Activated CD4-positive, alpha-beta T cell treated with anti-CD3 and anti-CD28 coated beads for 36 hours (primary cell): Measurements from ENCODE around the gene PCDHGA1. TPM values are rescaled to one million over a fixed set of nuclear protein-coding genes. Genes with fewer than 3 reads are reported as not detected.
"Not testable (repeated sequence)": the region's sequence is repeated elsewhere in the genome, so short reads cannot be mapped to it uniquely, and the experiment has no call there.

Source experiments
- ATAC-seq: fragments of 200-7000 bp; cut with Tn5 transposase; one replicate; pipeline ENCODE4 v1.10.0; 2021; ENCODE audit warnings: mild to moderate bottlenecking, moderate library complexity
- CTCF ChIA-PET: fragments of 350-600 bp; sonication (Branson Sonifier 250); formaldehyde crosslinking; loops from one replicate; lab custom pipeline; 2021; ENCODE audit warnings: antibody characterized with exemption; lab: Charles Lee
- POLR2A ChIA-PET: fragments of 350-600 bp; sonication (Branson Sonifier 250); formaldehyde crosslinking; loops from one replicate; lab custom pipeline; 2021; ENCODE audit warnings: antibody characterized with exemption, inconsistent platforms; lab: Charles Lee
- DNase-seq: peaks from one replicate; pipeline ENCODE4 v3.0.0-alpha.2; 2020
- H3K27ac Mint-ChIP-seq: one replicate; pipeline ENCODE4 v1.8.0; 2021; ENCODE audit warnings: mixed read lengths
- H3K27me3 Mint-ChIP-seq: one replicate; pipeline ENCODE4 v1.8.0; 2021; ENCODE audit warnings: mixed read lengths
- H3K36me3 Mint-ChIP-seq: one replicate; pipeline ENCODE4 v1.8.0; 2021; ENCODE audit warnings: low read depth, mixed read lengths
- H3K4me1 Mint-ChIP-seq: one replicate; pipeline ENCODE4 v1.8.0; 2021; ENCODE audit warnings: mixed read lengths
- H3K4me3 Mint-ChIP-seq: one replicate; pipeline ENCODE4 v1.8.0; 2021; ENCODE audit warnings: mild to moderate bottlenecking, moderate library complexity, mixed read lengths
- H3K9me3 Mint-ChIP-seq: one replicate; pipeline ENCODE4 v1.8.0; 2021; ENCODE audit warnings: low read depth, mixed read lengths
- intact Hi-C, 2 experiments: fragments of 100-400 bp; cut with DNase I in 1 of 2; cut with micrococcal nuclease in 1 of 2; formaldehyde crosslinking; loops; one replicate each; pipeline versions ENCODE4 v1.14.2 to v1.15.1; 2022 to 2024; cut with DNase I, micrococcal nuclease
- total RNA-seq, 2 experiments: library from RNA; stranded (reverse); gene quantifications; one replicate each; pipeline ENCODE4 v1.2.3, GENCODE V29; 2021

Gene PCDHGA1
- total RNA-seq, 2 experiments from 2014 or later, result 0.05 TPM; not detected in 1

DNA sequence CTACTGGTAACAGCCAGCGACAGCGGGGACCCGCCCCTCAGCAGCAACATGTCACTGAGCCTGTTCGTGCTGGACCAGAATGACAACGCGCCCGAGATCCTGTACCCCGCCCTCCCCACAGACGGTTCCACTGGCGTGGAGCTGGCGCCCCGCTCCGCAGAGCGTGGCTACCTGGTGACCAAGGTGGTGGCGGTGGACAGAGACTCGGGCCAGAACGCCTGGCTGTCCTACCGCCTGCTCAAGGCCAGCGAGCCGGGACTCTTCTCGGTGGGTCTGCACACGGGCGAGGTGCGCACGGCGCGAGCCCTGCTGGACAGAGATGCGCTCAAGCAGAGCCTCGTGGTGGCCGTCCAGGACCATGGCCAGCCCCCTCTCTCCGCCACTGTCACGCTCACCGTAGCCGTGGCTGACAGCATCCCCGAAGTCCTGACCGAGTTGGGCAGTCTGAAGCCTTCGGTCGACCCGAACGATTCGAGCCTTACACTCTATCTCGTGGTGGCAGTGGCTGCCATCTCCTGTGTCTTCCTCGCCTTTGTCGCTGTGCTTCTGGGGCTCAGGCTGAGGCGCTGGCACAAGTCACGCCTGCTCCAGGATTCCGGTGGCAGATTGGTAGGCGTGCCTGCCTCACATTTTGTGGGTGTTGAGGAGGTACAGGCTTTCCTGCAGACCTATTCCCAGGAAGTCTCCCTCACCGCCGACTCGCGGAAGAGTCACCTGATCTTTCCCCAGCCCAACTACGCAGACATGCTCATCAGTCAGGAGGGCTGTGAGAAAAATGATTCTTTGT, 64.3 kb downstream of the PCDHGA1 start:
- POLR2A ChIA-PET, intact Hi-C loops, H3K4me1 Mint-ChIP-seq, H3K27ac Mint-ChIP-seq, H3K4me3 Mint-ChIP-seq, DNase-seq, ATAC-seq: not testable (repeated sequence)
- CTCF ChIA-PET, result interaction anchor here (1.2 to 1.5 kb wide), 2 partner anchors 163 to 169 kb away, joined by 3 to 5 read pairs; no protein-coding TSS in a partner anchor
- peaks cover 57% of the 10 kb centered on the region for H3K27me3 Mint-ChIP-seq
- H3K36me3 Mint-ChIP-seq, result peaks cover 28% of the 10 kb centered on the region
- peaks cover 27% of the 10 kb centered on the region for H3K9me3 Mint-ChIP-seq

DNA sequence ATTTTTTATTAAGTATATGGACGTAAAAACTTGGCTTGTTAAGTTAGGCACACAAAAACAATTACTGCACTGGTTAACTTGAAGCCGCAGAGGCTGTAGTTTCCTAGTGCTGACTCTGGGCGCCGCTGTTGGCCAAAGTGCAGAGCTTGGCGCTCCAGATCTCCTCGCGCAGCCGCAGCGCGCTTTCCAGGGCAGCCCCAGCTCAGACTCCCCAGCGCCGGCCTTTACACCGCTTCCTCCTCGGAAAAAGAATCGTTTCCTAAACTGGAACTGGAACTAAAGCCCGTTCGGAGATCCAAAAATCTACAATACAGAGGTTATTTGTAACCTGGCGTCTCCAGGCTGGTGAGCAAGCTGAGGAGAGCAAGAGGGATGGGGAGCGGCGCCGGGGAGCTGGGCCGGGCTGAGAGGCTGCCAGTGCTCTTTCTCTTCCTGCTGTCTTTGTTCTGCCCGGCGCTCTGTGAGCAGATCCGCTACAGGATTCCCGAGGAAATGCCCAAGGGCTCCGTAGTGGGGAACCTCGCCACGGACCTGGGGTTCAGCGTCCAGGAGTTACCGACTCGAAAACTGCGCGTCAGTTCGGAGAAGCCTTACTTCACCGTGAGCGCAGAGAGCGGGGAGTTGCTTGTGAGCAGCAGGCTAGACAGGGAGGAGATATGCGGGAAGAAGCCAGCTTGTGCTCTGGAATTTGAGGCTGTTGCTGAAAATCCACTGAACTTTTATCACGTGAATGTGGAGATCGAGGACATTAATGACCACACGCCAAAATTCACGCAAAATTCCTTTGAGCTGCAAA, 67.6 kb downstream of the PCDHGA1 start, which contains the start of gene PCDHGB5:
TSS of gene PCDHGB5 (plus strand) at position 192 of the 796 bp plus-strand sequence. CDS start at position 373, 181 bp downstream.
- H3K4me1 Mint-ChIP-seq, intact Hi-C loops, POLR2A ChIA-PET, H3K27ac Mint-ChIP-seq: not testable (repeated sequence)
- H3K4me3 Mint-ChIP-seq, result peak within 1 kb of the TSS; percentile 52
- peaks cover 17% of the 10 kb centered on the region for H3K9me3 Mint-ChIP-seq
- DNase-seq (peak; percentile 67), ATAC-seq (peak; percentile 84)
- H3K36me3 Mint-ChIP-seq, result peaks cover 25% of the 10 kb centered on the region
- peaks cover 53% of the 10 kb centered on the region for H3K27me3 Mint-ChIP-seq
- CTCF ChIA-PET, result interaction anchor here (0.6 to 2.6 kb wide), 18 partner anchors 9 to 244 kb away, joined by 3 to 14 read pairs (median 4); partner anchors contain the start of genes PCDHGA10, PCDHGA11, PCDHGA12 and PCDHGB6

DNA sequence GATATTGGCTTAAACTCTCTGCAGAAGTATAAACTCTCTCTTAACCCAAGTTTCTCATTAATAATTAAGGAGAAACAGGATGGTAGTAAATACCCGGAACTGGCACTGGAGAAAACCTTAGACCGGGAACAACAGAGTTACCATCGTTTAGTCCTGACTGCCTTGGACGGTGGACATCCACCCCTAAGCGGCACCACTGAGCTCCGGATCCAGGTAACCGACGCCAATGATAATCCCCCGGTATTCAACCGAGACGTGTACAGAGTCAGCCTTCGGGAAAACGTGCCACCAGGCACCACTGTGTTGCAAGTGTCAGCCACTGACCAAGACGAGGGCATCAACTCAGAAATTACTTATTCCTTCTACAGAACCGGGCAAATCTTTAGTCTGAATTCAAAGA, 68.3 kb downstream of the PCDHGA1 start:
- peaks cover 54% of the 10 kb centered on the region for H3K27me3 Mint-ChIP-seq
- ATAC-seq, result no peak
- H3K27ac Mint-ChIP-seq, result no peak overlapping the region
- peaks cover 21% of the 10 kb centered on the region for H3K36me3 Mint-ChIP-seq
- DNase-seq, result no peak
- H3K9me3 Mint-ChIP-seq, result peaks cover 13% of the 10 kb centered on the region
- no peaks in the 10 kb centered on the region for H3K4me1 Mint-ChIP-seq
- intact Hi-C loops, result no loop called here
- ChIA-PET CTCF (interaction anchor here (0.7 to 2.3 kb wide), 5 partner anchors 23 to 243 kb away, joined by 3 to 12 read pairs (median 5); partner anchors contain the start of gene PCDHGA11), POLR2A (no interaction called here)
- no peak overlapping the region for H3K4me3 Mint-ChIP-seq

DNA sequence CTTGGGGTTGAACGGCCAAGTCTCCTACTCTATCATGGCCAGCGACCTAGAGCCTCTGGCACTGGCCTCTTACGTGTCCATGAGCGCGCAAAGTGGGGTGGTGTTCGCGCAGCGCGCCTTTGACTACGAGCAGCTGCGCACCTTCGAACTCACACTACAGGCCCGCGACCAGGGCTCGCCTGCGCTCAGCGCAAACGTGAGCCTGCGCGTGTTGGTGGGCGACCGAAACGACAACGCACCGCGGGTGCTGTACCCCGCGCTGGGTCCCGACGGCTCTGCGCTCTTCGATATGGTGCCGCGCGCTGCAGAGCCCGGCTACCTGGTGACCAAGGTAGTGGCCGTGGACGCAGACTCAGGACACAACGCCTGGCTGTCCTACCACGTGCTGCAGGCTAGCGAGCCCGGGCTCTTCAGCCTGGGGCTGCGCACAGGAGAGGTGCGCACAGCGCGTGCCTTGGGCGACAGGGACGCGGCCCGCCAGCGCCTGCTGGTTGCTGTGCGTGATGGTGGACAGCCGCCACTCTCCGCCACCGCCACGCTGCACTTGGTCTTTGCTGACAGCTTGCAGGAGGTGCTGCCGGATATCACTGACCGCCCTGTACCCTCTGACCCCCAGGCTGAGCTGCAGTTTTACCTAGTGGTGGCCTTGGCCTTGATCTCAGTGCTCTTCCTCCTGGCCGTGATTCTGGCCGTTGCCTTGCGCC, 69.4 kb downstream of the PCDHGA1 start:
- POLR2A ChIA-PET, result no interaction called here
- H3K4me1 Mint-ChIP-seq, result no peaks in the 10 kb centered on the region
- peaks cover 17% of the 10 kb centered on the region for H3K36me3 Mint-ChIP-seq
- H3K9me3 Mint-ChIP-seq, result peaks cover 6% of the 10 kb centered on the region
- intact Hi-C loops, result loop anchor here in 1 of 2 experiments (10.0 kb wide), 1 partner anchor 525 kb away; the partner anchor contains the start of gene PCDHA12
- H3K27me3 Mint-ChIP-seq, result peaks cover 56% of the 10 kb centered on the region
- no peak overlapping the region for H3K27ac Mint-ChIP-seq
- H3K4me3 Mint-ChIP-seq, result no peak overlapping the region
- CTCF ChIA-PET, result interaction anchor here (0.7 to 2.3 kb wide), 6 partner anchors 9 to 158 kb away, joined by 3 to 8 read pairs (median 3); partner anchors contain the start of gene TAF7
- DNase-seq (no peak), ATAC-seq (no peak)

DNA sequence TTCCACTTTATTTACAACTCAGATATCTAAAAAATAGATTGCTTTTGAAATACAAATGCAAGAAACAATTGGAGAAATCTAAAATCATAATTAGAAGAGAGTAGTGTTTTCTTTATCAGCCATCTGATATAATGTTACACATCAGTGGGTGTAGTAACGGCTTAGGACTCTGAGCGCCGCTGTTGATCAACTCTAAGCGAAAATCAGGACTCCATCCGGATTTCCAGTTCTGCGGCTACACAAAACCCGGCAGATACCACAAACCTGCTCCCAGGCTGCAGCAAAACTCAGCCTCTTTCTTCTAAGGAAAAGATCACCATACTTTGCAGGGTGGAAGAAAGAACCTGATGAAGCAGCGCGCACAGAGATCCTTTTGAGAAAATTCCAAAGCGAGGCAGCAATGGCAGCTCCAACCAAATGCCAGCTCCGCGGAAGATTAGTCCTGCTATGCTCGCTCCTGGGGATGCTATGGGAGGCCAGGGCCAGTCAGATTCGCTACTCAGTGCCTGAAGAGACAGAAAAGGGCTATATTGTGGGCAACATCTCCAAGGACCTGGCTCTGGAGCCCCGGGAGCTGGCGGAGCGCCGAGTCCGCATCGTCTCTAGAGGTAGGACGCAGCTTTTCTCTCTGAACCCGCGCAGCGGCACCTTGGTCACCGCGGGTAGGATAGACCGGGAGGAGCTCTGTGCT, 72.4 kb downstream of the PCDHGA1 start, which contains the start of gene PCDHGA9:
TSS of gene PCDHGA9 (plus strand) at position 226 of the 691 bp plus-strand sequence. CDS start at position 401, 175 bp downstream.
- peaks cover 10% of the 10 kb centered on the region for H3K9me3 Mint-ChIP-seq
- no peak within 1 kb of the TSS for H3K27ac Mint-ChIP-seq
- ChIA-PET POLR2A (no interaction called here), CTCF (interaction anchor here (0.6 to 1.5 kb wide), 12 partner anchors 10 to 956 kb away, joined by 3 to 15 read pairs (median 4); partner anchors contain the start of genes PCDHGA10, PCDHGA11 and PCDHGB7)
- peaks cover 56% of the 10 kb centered on the region for H3K27me3 Mint-ChIP-seq
- no peak within 1 kb of the TSS for H3K4me3 Mint-ChIP-seq
- peaks cover 11% of the 10 kb centered on the region for H3K36me3 Mint-ChIP-seq
- H3K4me1 Mint-ChIP-seq, result no peaks in the 10 kb centered on the region
- ATAC-seq (no peak), DNase-seq (peak; percentile 46)
- intact Hi-C loops, result loop anchor here in 1 of 2 experiments (10.0 kb wide), 1 partner anchor 528 kb away; the partner anchor contains the start of gene PCDHA12

DNA sequence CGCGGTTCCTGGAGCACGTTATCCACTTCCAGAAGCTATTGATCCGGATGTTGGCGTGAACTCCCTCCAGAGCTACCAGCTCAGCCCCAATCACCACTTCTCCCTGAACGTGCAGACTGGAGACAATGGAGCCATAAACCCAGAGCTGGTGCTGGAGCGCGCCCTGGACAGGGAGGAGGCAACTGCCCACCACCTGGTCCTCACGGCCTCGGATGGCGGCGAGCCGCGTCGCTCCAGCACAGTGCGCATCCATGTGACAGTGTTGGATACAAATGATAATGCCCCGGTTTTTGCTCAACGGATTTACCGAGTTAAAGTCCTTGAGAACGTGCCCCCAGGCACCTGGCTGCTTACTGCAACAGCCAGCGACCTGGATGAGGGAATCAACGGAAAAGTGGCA, 73.1 kb downstream of the PCDHGA1 start:
- Mint-ChIP-seq H3K36me3 (peaks cover 13% of the 10 kb centered on the region), H3K4me3 (no peak overlapping the region), H3K9me3 (peaks cover 12% of the 10 kb centered on the region), H3K27me3 (peaks cover 62% of the 10 kb centered on the region), H3K27ac (no peak overlapping the region), H3K4me1 (no peaks in the 10 kb centered on the region)
- POLR2A ChIA-PET, result no interaction called here
- DNase-seq (no peak), ATAC-seq (no peak)
- CTCF ChIA-PET, result interaction anchor here (0.6 to 1.5 kb wide), 12 partner anchors 10 to 207 kb away, joined by 3 to 15 read pairs (median 4); partner anchors contain the start of genes PCDHGA10, PCDHGA11 and PCDHGB7
- intact Hi-C loops, result loop anchor here in 1 of 2 experiments (10.0 kb wide), 1 partner anchor 529 kb away; the partner anchor contains the start of gene PCDHA12

DNA sequence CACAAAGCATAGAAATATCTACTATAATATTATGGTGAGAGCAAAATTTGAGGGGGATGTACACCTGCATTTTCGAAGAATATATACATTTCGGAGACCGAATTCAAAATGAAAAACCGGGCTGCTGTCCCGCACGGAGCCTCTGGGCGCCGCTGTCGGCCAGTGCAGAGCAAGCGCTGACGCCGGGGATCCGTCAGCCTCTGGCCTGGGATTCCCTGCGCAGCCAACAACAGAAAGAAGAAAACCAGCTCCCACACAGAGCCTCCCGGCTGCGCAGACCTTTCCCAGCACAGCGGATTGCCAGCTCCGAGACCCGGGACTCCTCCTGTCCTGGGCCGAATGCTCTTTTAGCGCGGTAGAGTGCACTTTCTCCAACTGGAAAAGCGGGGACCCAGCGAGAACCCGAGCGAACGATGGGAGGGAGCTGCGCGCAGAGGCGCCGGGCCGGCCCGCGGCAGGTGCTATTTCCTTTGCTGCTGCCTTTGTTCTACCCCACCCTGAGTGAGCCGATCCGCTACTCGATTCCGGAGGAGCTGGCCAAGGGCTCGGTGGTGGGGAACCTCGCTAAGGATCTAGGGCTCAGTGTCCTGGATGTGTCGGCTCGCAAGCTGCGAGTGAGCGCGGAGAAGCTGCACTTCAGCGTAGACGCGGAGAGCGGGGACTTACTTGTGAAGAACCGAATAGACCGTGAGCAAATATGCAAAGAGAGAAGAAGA, 77.6 kb downstream of the PCDHGA1 start, which contains the start of gene PCDHGB6:
TSS of gene PCDHGB6 (plus strand) at position 232 of the 716 bp plus-strand sequence. CDS start at position 414, 182 bp downstream.
- intact Hi-C loops, result loop anchor here (5.0 to 10.0 kb wide), 2 partner anchors 36 to 533 kb away; partner anchors contain the start of genes PCDHGA6 (in 2 of the 2), PCDHGB3 (in 2 of the 2) and PCDHA12 (in 1 of the 2)
- H3K27ac Mint-ChIP-seq, H3K4me1 Mint-ChIP-seq, POLR2A ChIA-PET: not testable (repeated sequence)
- peaks cover 60% of the 10 kb centered on the region for H3K27me3 Mint-ChIP-seq
- ATAC-seq (peak; percentile 80), DNase-seq (peak; percentile 74)
- H3K9me3 Mint-ChIP-seq, result peaks cover 19% of the 10 kb centered on the region
- H3K4me3 Mint-ChIP-seq, result peak within 1 kb of the TSS; percentile 48
- H3K36me3 Mint-ChIP-seq, result peaks cover 16% of the 10 kb centered on the region
- CTCF ChIA-PET, result interaction anchor here (1.0 to 3.9 kb wide), 17 partner anchors 9 to 226 kb away, joined by 3 to 23 read pairs (median 4); partner anchors contain the start of genes DIAPH1, PCDHGA1, PCDHGA11 and PCDHGA12

DNA sequence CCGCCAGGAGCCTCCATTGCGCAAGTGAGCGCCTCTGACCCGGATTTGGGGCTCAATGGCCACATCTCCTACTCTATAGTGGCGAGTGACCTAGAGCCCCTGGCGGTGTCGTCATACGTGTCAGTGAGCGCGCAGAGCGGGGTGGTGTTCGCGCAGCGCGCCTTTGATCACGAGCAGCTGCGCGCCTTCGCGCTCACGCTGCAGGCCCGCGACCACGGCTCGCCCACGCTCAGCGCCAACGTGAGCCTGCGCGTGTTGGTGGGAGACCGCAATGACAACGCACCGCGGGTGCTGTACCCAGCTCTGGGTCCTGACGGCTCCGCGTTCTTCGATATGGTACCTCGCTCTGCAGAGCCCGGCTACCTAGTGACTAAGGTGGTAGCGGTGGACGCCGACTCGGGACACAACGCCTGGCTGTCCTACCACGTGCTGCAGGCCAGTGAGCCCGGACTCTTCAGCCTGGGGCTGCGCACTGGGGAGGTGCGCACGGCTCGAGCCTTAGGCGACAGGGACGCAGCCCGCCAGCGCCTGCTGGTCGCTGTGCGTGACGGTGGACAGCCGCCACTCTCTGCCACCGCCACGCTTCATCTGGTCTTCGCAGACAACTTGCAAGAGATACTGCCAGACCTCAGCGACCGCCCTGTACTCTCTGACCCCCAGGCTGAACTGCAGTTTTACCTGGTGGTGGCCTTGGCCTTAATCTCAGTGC, 79.4 kb downstream of the PCDHGA1 start:
- ATAC-seq, result no peak
- CTCF ChIA-PET, result interaction anchor here (0.7 kb wide), 1 partner anchor 71 kb away, joined by 3 read pairs; no protein-coding TSS in a partner anchor
- H3K27me3 Mint-ChIP-seq, result peaks cover 63% of the 10 kb centered on the region

DNA sequence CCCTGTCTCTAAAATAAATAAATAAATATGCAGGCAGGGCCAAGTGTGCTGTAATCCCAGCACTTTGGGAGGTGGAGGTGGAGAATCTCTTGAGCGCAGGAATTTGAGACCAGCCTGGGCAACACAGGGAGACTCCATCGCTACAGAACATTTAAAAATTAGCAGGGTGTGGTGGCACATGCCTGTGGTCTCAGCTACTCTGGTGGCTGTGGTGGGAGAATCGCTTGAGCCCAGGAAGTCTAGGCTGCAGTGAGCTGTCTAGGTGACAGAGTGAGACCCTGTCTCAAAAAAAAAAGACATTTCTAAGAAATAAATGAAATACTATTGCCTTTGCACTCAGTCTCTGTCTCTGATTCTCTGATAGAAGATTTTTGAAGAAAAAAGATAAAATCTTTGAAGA, 81.3 kb downstream of the PCDHGA1 start:
- no peak for ATAC-seq

More for the DNA sequence above, 79.4 kb downstream of the PCDHGA1 start:
- Mint-ChIP-seq H3K27ac (no peak overlapping the region), H3K9me3 (peaks cover 19% of the 10 kb centered on the region), H3K36me3 (peaks cover 16% of the 10 kb centered on the region), H3K4me3 (no peak overlapping the region), H3K4me1 (peaks cover 8% of the 10 kb centered on the region)
- DNase-seq, result no peak
- intact Hi-C loops, result loop anchor here (5.0 to 10.0 kb wide), 2 partner anchors 37 to 535 kb away; partner anchors contain the start of genes PCDHGA6 (in 2 of the 2), PCDHGB3 (in 2 of the 2) and PCDHA12 (in 1 of the 2)
- POLR2A ChIA-PET, result no interaction called here

More for the DNA sequence above, 81.3 kb downstream of the PCDHGA1 start:
- Mint-ChIP-seq H3K4me3 (no peak overlapping the region), H3K4me1 (peaks cover 8% of the 10 kb centered on the region), H3K27ac (no peak overlapping the region), H3K27me3 (peaks cover 62% of the 10 kb centered on the region), H3K9me3 (peaks cover 16% of the 10 kb centered on the region), H3K36me3 (peaks cover 21% of the 10 kb centered on the region)
- CTCF ChIA-PET, result interaction anchor here (1.8 to 3.8 kb wide), 3 partner anchors 10 to 198 kb away, joined by 5 to 23 read pairs (median 19); partner anchors contain the start of genes PCDHB13 and PCDHGA11
- POLR2A ChIA-PET, result no interaction called here
- intact Hi-C loops, result no loop called here
- no peak for DNase-seq
